Measurements from ENCODE around the gene EIF1AD.

The EIF1AD gene

DNA sequence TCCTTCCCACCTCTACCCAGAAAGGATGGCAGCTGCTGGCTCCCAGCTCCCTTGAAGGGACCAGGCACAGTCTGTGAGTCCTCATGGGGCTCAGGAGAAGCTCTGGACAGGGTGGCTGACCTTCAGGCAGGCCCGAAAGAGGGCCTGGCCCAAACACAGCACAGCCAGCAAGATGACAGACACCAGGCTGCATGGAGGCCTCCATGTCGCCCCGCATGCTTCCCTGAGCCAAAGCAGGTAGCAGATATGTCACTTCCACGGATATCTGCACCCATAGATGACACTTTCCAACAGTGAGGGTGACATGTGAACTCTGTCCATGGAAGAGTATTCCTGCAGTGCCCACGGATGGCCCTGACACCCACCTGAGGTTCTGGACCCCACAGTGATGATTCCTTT lies 18.4 kb downstream of the EIF1AD start:
- H3K4me2 ChIP-seq (ENCODE audit: low read depth, low read length, poor library complexity, severe bottlenecking) = no peak overlapping the region
- H3F3A ChIP-seq (ENCODE audit: low read depth) = no peaks in the 10 kb centered on the region
- no peaks in the 10 kb centered on the region for H3K4me1 ChIP-seq (ENCODE audit: insufficient read depth, low read length, poor library complexity, severe bottlenecking)
- no peak overlapping the region for H2AFZ ChIP-seq (ENCODE audit: low read length)
- no peaks in the 10 kb centered on the region for H3K9me3 ChIP-seq (ENCODE audit: insufficient read depth, low read depth, low read length)
- TF ChIP-seq, protein P1, sequence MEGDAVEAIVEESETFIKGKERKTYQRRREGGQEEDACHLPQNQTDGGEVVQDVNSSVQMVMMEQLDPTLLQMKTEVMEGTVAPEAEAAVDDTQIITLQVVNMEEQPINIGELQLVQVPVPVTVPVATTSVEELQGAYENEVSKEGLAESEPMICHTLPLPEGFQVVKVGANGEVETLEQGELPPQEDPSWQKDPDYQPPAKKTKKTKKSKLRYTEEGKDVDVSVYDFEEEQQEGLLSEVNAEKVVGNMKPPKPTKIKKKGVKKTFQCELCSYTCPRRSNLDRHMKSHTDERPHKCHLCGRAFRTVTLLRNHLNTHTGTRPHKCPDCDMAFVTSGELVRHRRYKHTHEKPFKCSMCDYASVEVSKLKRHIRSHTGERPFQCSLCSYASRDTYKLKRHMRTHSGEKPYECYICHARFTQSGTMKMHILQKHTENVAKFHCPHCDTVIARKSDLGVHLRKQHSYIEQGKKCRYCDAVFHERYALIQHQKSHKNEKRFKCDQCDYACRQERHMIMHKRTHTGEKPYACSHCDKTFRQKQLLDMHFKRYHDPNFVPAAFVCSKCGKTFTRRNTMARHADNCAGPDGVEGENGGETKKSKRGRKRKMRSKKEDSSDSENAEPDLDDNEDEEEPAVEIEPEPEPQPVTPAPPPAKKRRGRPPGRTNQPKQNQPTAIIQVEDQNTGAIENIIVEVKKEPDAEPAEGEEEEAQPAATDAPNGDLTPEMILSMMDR (conservative IDR thresholded peaks at IDR 0.05; ENCODE audit: low read length) = no peak
- peaks cover 11% of the 10 kb centered on the region; the same call in 1 of the 2 replicates for H3K36me3 ChIP-seq (ENCODE audit: insufficient read depth, low read length)
- H3K9ac ChIP-seq (ENCODE audit: low read depth, low read length, poor library complexity, severe bottlenecking) = no peak overlapping the region
- H3K4me3 ChIP-seq (ENCODE audit: low read length, poor library complexity, severe bottlenecking) = no peak overlapping the region
- H3K79me2 ChIP-seq (ENCODE audit: insufficient read depth, low read length) = no peaks in the 10 kb centered on the region
- no peaks in the 10 kb centered on the region for H4K20me1 ChIP-seq (ENCODE audit: insufficient read depth, low read length, poor library complexity, severe bottlenecking)
- H3K9me2 ChIP-seq (replicated peaks; ENCODE audit: low read depth, low read length) = no peaks in the 10 kb centered on the region
- no peaks in the 10 kb centered on the region for H3K27me3 ChIP-seq (ENCODE audit: insufficient read depth, low read length, poor library complexity, severe bottlenecking)

DNA sequence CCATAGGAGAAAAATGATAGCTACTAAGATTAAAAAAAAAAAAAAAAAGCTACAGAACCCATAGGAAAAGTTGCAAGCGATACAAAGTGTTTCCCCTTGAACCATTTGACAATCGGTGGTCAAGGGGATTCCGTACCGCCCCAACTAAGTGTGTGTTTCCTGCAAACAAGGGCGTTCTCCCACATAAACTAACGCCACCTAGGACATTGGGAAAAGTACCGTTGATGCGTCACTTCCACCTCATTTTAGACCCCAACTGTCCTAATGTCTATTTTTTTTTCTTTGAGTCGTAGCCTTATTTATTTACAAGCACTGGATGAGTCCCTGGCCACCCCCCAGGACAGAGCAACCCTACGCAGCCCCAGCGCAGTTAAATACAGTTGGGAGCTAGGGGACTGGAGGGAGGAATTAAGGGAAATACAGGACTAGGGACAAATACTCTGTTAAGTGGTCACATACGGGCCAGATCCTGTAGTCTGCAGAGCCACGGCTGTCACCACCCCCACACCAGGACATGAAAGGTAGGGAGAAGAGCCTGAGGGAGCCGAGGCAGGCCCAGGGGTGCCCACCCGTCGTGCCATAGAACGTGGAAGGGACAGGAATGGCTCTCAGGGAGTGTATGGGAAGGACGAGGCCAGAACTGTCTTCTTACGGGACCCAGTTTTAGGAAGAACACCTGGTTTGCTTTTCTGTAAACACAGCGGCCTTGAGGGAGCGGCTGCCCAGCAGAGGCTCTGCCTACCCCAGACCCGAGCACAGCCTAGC lies 19.0 kb downstream of the EIF1AD start:
- peaks cover 17% of the 10 kb centered on the region; the same call in 1 of the 2 replicates for H3K36me3 ChIP-seq (ENCODE audit: insufficient read depth, low read length)
- TF ChIP-seq, protein P1 (conservative IDR thresholded peaks at IDR 0.05; ENCODE audit: low read length) = no peak
- TF ChIP-seq EZH2phosphoT487 (IDR thresholded peaks at IDR 0.05; ENCODE audit: borderline replicate concordance) = no peak
- H3K9me2 ChIP-seq (replicated peaks; ENCODE audit: low read depth, low read length) = no peaks in the 10 kb centered on the region
- H3K4me1 ChIP-seq (ENCODE audit: insufficient read depth, low read length, poor library complexity, severe bottlenecking) = no peaks in the 10 kb centered on the region
- H4K20me1 ChIP-seq (ENCODE audit: insufficient read depth, low read length, poor library complexity, severe bottlenecking) = no peaks in the 10 kb centered on the region
- H3K9ac ChIP-seq (ENCODE audit: low read depth, low read length, poor library complexity, severe bottlenecking) = no peak overlapping the region
- H3K27me3 ChIP-seq (ENCODE audit: insufficient read depth, low read length, poor library complexity, severe bottlenecking) = no peaks in the 10 kb centered on the region
- H3F3A ChIP-seq (ENCODE audit: low read depth) = no peaks in the 10 kb centered on the region
- H3K4me2 ChIP-seq (ENCODE audit: low read depth, low read length, poor library complexity, severe bottlenecking) = no peak overlapping the region
- H3K4me3 ChIP-seq (ENCODE audit: low read length, poor library complexity, severe bottlenecking) = no peak overlapping the region
- H2AFZ ChIP-seq (ENCODE audit: low read length) = no peak overlapping the region
- H3K9me3 ChIP-seq (ENCODE audit: insufficient read depth, low read depth, low read length) = no peaks in the 10 kb centered on the region
- H3K79me2 ChIP-seq (ENCODE audit: insufficient read depth, low read length) = no peaks in the 10 kb centered on the region

DNA sequence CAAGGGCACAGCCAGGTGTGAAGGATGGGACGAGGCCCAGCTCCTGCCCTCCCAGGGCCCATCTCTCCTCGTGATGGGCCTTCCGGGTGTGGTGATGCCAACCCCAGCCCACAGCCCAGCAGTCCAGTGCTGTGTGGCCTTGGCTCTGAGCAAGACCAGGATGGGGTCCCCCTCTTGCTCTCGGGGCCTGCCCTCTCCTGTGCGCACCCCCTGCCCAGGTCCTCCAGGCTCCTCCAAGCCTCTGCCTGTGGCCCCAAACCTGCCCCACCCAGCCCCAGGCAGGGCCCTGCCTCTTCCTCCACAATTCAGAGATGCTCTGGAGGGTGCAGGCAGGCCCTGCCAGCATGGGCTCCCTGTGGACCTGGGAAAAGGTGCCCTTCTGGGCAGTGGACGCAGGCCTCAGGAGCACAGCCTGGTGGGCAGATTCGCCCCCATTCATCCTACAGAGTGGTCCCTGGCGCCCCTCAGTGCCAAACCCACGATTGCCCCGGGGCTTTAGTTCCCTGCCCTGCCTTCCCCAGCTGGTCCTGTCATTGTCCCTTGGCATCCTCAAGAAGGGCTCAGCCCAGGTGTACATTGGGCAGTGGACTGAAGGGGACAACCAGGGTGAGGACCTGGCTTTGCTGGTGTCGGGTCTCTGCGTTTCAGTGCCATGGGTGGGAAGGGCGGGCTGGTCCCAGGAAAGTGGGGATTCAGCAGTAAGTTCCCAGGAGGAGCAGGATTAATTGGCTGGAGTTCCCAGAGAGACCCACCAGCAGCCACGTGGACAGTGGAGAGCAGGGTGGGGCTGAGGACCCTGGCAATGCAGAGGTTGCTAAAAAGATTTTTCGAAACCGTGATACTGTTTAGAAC lies 19.8 kb downstream of the EIF1AD start:
- no peaks in the 10 kb centered on the region for H4K20me1 ChIP-seq (ENCODE audit: insufficient read depth, low read length, poor library complexity, severe bottlenecking)
- no peaks in the 10 kb centered on the region for H3K9me2 ChIP-seq (replicated peaks; ENCODE audit: low read depth, low read length)
- H3K9me3 ChIP-seq (ENCODE audit: insufficient read depth, low read depth, low read length) = no peaks in the 10 kb centered on the region
- TF ChIP-seq, protein P1 (conservative IDR thresholded peaks at IDR 0.05; ENCODE audit: low read length) = no peak
- no peak for TF ChIP-seq EZH2phosphoT487 (IDR thresholded peaks at IDR 0.05; ENCODE audit: borderline replicate concordance)
- H3K79me2 ChIP-seq (ENCODE audit: insufficient read depth, low read length) = no peaks in the 10 kb centered on the region
- no peak overlapping the region for H3K4me3 ChIP-seq (ENCODE audit: low read length, poor library complexity, severe bottlenecking)
- no peak overlapping the region for H3K9ac ChIP-seq (ENCODE audit: low read depth, low read length, poor library complexity, severe bottlenecking)
- no peaks in the 10 kb centered on the region for H3K4me1 ChIP-seq (ENCODE audit: insufficient read depth, low read length, poor library complexity, severe bottlenecking)
- no peaks in the 10 kb centered on the region for H3F3A ChIP-seq (ENCODE audit: low read depth)
- H3K4me2 ChIP-seq (ENCODE audit: low read depth, low read length, poor library complexity, severe bottlenecking) = no peak overlapping the region
- H2AFZ ChIP-seq (ENCODE audit: low read length) = no peak overlapping the region
- H3K36me3 ChIP-seq (ENCODE audit: insufficient read depth, low read length) = peaks cover 25% of the 10 kb centered on the region; the same call in 1 of the 2 replicates
- no peaks in the 10 kb centered on the region for H3K27me3 ChIP-seq (ENCODE audit: insufficient read depth, low read length, poor library complexity, severe bottlenecking)

All from Loucy (cell line).